GM12891 (cell line): ENCODE data around the gene ZEB2.

Source experiments
- DNase-seq: peaks from one replicate; pipeline ENCODE4 v3.0.0; 2011; ENCODE audit warnings: low spot score; ENCODE audit not compliant: insufficient read length
- FAIRE-seq: peaks from 2 replicates; lab custom pipeline; 2011; peaks lifted over from hg19 to GRCh38; lab: Jason Lieb, UNC
- PAX5 ChIP-seq: IDR thresholded peaks from 2 replicates; pipeline ENCODE4 v1.6.1; 2011; ENCODE audit warnings: low read length, moderate library complexity, mild to moderate bottlenecking; ENCODE audit not compliant: insufficient read depth, severe bottlenecking
- POLR2A ChIP-seq: IDR thresholded peaks from 2 replicates; pipeline ENCODE4 v1.6.1; 2011; ENCODE audit warnings: low read depth, low read length, control low read depth
- POLR2AphosphoS5 ChIP-seq: IDR thresholded peaks from 2 replicates; pipeline ENCODE4 v1.6.1; 2011; ENCODE audit warnings: low read depth, low read length, control low read depth
- POU2F2 ChIP-seq: IDR thresholded peaks from 2 replicates; pipeline ENCODE4 v1.6.1; 2011; ENCODE audit warnings: low read depth, mild to moderate bottlenecking, control low read depth, low read length, moderate library complexity
- SPI1 ChIP-seq: IDR thresholded peaks from 2 replicates; pipeline ENCODE4 v1.6.1; 2011; ENCODE audit warnings: low read depth, low read length, control low read depth
- TAF1 ChIP-seq: IDR thresholded peaks from 2 replicates; pipeline ENCODE4 v1.6.1; 2011; ENCODE audit warnings: low read depth, low read length, control low read depth

Gene ZEB2

DNA sequence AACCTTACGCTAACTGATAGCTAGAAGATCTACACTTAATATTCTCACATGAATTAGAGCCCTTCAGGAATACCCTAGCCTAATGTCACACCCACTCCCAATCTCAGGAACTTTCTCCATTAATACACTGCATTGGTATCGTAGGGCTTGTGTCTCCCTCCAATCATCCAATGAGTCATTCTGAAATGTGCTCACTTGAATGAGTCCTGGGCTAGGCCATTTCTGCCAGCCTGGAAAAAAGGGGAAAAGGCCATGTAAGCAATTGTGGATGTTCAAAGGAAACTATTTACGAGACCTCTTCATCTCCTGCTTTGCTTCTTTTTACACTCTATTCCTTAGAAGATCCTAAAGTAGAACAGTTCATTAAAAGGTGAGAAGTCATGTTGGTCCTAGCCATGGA is 18.8 kb downstream of the ZEB2 start:
- FAIRE-seq = no peak
- no peak for TF ChIP-seq POU2F2
- no peak for TF ChIP-seq TAF1
- TF ChIP-seq POLR2AphosphoS5 = no peak
- no peak for TF ChIP-seq SPI1
- no peak for TF ChIP-seq POLR2A
- no peak for TF ChIP-seq PAX5

DNA sequence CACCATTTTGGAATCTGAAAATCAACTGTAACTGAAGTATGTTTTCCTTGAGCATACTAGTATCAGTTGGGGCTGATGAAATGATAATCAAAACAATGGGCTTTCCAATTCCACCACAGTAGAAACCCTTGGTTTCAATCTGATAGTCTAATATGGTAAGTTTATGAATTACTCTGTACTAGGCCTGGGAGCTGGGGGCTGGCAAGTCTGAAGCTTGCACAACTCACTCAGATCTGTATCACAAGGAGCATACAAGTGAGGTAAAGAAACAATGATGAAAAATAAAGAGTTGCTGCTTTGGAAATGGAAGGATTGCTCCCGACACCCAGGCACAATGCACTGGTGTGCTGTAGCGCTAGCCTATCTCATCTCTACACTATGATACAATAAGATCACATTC is 19.4 kb downstream of the ZEB2 start:
- TF ChIP-seq POLR2A = no peak
- TF ChIP-seq TAF1 = no peak
- TF ChIP-seq PAX5 = no peak
- no peak for TF ChIP-seq POU2F2
- TF ChIP-seq POLR2AphosphoS5 = no peak
- FAIRE-seq = no peak

More for the DNA sequence above, 18.8 kb downstream of the ZEB2 start:
- DNase-seq = no peak

DNA sequence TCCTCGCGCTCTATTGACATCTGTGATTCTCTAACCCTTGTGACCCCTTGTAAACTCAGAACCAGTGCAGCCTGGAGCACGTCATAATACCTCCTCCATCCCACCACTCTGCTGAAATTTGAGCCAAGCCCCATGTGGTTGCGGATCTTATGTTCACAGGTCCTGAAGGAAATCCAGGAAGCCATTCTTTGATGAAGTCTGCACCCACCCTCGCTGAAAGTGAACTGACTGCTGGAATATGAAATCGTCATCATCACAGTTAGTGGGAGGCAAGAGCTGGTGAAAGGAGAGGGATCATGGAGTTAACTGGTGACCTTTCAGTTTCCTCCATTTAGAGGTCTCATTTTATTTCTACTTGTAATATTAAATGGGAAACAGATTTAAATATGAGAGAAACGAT is 21.6 kb downstream of the ZEB2 start:
- FAIRE-seq (no peak), DNase-seq (no peak)
- TF ChIP-seq POLR2AphosphoS5 (no peak), PAX5 (no peak), TAF1 (no peak), POLR2A (no peak), POU2F2 (no peak), SPI1 (no peak)

More for the DNA sequence above, 19.4 kb downstream of the ZEB2 start:
- DNase-seq = no peak

DNA sequence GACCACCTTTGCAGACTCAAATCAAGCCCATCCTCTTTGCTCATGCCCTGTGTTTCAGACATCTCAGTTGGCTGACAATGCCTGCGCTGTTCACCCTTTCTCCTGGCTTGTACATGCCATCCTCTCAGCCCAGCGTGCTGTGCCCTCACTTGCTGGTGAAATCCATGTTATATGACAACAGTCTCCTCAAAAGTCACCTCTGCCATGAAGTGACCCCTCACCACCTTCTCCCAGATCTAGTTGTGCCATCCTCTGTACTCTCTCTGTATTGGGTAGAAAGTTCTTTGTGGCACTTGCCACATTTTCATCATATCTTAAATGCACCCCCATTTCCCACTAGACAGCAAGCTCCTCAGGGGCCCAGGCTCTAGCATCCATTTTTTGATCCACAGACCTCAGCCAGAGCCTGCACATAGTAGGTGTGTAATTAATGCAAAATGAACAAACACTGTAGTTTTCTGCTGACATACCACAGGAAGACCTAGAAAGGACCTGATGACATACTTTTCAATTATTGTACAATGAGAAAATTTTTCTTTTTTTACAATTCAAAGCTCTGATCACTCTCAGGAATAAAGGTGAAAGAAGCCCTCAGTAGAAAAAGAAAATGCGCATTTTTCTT is 22.8 kb downstream of the ZEB2 start:
- no peak for FAIRE-seq
- no peak for DNase-seq
- no peak for TF ChIP-seq TAF1
- TF ChIP-seq PAX5 = no peak

DNA sequence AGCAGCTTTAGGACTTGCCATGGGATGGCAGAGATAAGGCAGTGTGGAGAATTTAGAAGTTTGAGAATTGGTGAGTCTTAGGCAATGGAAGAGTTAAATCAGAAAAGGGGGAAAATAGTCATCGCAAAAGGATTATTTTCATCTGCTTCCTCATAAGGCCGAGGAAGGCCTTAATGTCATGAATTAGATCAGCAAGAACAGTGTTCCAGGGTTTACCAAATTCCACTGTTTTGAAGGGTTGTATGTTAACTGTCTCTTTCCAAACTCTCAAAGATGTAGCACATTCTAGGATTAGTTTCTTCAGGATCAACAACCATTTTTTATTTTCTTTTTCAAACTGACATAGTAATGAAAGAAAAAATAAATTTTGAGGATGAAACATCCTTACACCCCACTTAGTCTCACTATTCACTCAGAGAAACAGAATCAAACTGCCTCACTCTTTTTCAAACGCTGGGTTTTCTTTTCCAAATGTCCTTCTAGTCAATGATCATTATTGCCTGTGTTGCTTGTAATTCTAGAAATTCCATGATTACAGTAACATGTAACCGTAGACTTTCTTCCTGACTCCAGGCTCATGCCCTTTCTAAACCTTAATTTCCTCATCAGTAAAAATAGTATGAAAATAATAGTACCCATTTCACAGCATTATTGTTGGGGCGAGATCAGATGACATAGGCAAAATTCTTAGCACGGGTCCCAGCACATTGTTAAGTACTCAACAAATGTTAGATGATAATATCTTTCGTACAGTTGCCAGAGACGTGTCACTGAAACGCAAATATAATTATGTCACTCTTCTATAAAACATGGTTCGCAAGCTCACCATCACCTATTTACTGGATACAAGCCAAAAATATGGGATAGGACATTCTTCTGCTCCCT is 23.6 kb downstream of the ZEB2 start:
- DNase-seq (no peak), FAIRE-seq (no peak)

DNA sequence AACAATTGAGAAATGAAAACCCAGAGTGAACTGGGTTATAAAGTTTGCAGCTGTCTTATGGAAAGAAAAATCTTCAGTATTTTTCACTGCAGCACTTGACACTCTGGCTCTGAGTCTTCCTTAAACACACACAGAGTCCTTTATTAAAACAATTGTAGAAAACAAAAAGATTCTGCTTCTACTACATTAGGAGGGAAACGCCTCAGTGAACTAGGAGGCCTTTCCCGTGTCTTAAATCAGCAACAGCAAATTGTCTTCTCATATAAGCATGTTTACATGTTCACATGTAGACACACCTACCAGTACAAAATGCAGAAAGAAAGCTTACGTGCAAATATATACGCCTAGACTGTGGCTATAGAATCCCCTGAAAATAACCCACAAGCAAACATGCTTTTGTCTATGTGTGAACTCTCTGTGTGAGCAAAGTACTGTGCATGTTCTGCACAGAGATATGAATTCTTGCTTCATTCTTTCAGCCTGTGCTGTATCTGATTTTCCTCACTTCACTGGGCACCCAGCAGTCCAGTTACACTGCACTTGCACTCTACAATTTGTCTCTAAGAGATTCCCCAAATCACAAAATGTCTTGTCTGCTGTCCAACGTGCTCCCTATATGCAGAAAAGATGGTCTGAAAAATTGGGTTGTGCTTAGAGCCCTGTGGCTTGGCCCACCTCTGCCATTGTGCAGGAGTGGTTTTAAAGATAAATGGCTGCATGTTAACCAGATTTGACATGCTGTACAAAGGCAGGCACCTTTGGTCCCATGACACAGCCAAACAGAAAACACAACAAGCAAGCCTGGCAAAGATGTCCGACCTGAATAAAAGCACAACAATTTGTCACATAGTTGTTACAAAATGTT is 24.5 kb downstream of the ZEB2 start:
- DNase-seq = no peak
- TF ChIP-seq SPI1 = no peak
- TF ChIP-seq POLR2AphosphoS5 = no peak
- TF ChIP-seq POLR2A = no peak
- no peak for TF ChIP-seq POU2F2
- TF ChIP-seq TAF1 = no peak
- TF ChIP-seq PAX5 = no peak
- no peak for FAIRE-seq

More for the DNA sequence above, 23.6 kb downstream of the ZEB2 start:
- TF ChIP-seq TAF1 = no peak
- TF ChIP-seq SPI1 = no peak

DNA sequence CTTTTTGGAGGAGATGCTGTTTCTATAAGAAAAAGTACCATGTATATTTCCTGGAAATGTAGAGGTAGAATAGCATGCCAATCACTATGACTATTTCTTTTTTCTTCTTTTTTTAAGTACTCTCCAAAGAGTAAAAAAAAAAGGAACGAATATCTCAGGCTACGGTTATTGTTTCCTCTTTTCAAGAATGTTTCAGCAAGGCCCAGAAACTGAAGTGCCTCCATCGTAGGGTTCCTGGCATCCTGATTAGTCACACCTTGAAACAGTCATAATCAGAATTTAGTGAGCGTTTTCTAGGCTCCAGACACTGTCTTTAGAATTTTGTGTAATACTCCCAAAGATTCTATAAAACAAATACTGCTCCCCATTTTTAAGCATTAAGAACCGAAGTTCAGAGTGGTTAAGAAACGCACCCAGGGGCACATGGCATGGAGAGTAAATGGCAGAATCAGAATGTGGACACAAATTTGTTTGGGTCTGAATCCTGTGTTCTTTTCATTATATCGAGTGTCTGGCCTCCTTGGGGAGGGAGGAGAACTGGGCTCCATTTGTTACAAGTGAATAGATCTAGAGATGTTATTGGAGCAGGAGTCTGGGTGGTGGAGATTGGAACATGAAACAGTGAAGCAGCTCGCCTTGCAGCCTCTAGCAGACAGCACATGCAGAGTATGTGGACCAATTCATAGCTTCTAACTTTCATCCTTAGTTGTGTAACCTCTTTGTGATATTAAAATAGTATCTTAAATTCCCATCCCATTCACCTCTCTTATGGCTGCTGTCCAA is 26.7 kb downstream of the ZEB2 start:
- DNase-seq = no peak
- TF ChIP-seq POU2F2 (no peak), PAX5 (no peak), POLR2A (no peak), POLR2AphosphoS5 (no peak), SPI1 (no peak), TAF1 (no peak)
- no peak for FAIRE-seq

DNA sequence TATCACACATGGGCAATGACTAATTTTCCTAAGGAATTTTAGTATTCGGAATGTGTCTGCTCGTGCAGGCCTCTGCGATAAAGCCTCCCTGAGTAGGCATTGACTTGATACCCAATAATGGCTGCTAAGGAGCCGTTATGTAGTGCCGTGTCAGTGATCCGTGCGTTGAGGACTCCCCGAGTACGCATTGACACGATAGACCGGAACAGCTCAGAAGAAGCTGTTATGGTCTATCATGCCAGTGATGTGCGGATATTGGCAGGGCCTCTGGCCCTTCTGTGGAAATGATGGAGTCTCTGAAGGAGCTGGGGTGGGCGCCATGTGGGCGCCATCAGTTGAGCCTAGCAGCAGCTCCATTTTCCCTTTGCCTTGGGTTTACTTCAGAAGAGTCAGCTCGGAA is 29.1 kb downstream of the ZEB2 start:
- TF ChIP-seq POLR2AphosphoS5 (no peak), POLR2A (no peak), PAX5 (no peak), POU2F2 (no peak), TAF1 (no peak), SPI1 (no peak)
- FAIRE-seq (no peak), DNase-seq (no peak)

DNA sequence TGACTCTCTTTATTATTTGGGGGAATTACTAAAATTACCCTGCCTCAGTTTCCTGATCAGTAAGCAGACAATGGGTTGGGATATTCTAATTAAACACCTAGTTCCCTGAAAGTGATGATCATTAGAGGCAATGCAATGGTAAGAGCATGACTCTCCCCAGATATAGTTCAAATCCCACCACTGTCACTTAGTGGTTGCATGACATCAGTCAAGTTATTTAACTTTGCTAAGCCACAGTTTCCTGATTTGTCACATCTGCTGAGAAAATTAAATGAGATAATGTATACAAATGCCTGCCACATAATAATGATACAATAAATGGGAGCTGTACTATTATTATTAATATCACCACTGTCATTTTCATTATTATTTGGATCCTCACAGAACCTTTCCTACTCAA is 29.9 kb downstream of the ZEB2 start:
- no peak for TF ChIP-seq SPI1
- TF ChIP-seq POLR2A = no peak
- TF ChIP-seq TAF1 = no peak
- TF ChIP-seq POLR2AphosphoS5 = no peak
- TF ChIP-seq PAX5 = no peak
- no peak for TF ChIP-seq POU2F2
- no peak for FAIRE-seq
- no peak for DNase-seq
